KOPT-K1 (cell line): ENCODE results near the gene RRAD.

Experiments
- H3K27ac ChIP-seq: fragments of 200-600 bp; sonication (generic); 2 replicates; pipeline ENCODE4 v1.5.1; 2016; ENCODE audit warnings: antibody characterized with exemption, mild to moderate bottlenecking, low read depth, low read length; ENCODE audit not compliant: poor library complexity, severe bottlenecking
- H3K36me3 ChIP-seq: fragments of 200-600 bp; sonication (generic); 2 replicates; pipeline ENCODE4 v1.5.1; 2017; ENCODE audit warnings: antibody characterized with exemption, mild to moderate bottlenecking, low read length, moderate library complexity; ENCODE audit not compliant: insufficient read depth
- H3K9me3 ChIP-seq: fragments of 200-600 bp; sonication (generic); 2 replicates; pipeline ENCODE4 v1.5.1; 2017; ENCODE audit warnings: antibody characterized with exemption, low read length, mild to moderate bottlenecking; ENCODE audit not compliant: insufficient read depth, poor library complexity, severe bottlenecking

RRAD gene

GRCh38 chr16:66895999-66896398, 29.3 kb downstream of the RRAD start:
- Histone ChIP-seq H3K27ac (no peak overlapping the region), H3K9me3 (no peaks in the 10 kb centered on the region), H3K36me3 (peaks cover 19% of the 10 kb centered on the region; the same call in 1 of the 2 replicates)

- Histone ChIP-seq H3K36me3 (peaks cover 22% of the 10 kb centered on the region; the same call in 1 of the 2 replicates), H3K9me3 (no peaks in the 10 kb centered on the region), H3K27ac (no peak overlapping the region)
These were observed 29.7 kb downstream of the RRAD start for GRCh38 chr16:66895689-66895979.

- Histone ChIP-seq H3K36me3 (peaks cover 28% of the 10 kb centered on the region; the same call in 1 of the 2 replicates), H3K9me3 (no peaks in the 10 kb centered on the region), H3K27ac (no peak overlapping the region)
These were observed 30.2 kb downstream of the RRAD start for GRCh38 chr16:66894948-66895688.

GRCh38 chr16:66894055-66894454, 31.3 kb downstream of the RRAD start:
- Histone ChIP-seq H3K36me3 (peaks cover 37% of the 10 kb centered on the region), H3K27ac (no peak overlapping the region), H3K9me3 (no peaks in the 10 kb centered on the region)

GRCh38 chr16:66891797-66892196, 33.5 kb downstream of the RRAD start:
- Histone ChIP-seq H3K36me3 (peaks cover 59% of the 10 kb centered on the region), H3K9me3 (no peaks in the 10 kb centered on the region), H3K27ac (no peak overlapping the region)

GRCh38 chr16:66891360-66891759, 34.0 kb downstream of the RRAD start:
- H3K36me3 ChIP-seq: peaks cover 64% of the 10 kb centered on the region
- H3K9me3 ChIP-seq: no peaks in the 10 kb centered on the region
- no peak overlapping the region for H3K27ac ChIP-seq

GRCh38 chr16:66890799-66891198, 34.5 kb downstream of the RRAD start:
- Histone ChIP-seq H3K9me3 (no peaks in the 10 kb centered on the region), H3K27ac (no peak overlapping the region), H3K36me3 (peaks cover 69% of the 10 kb centered on the region)

GRCh38 chr16:66889622-66890021, 35.7 kb downstream of the RRAD start:
- Histone ChIP-seq H3K36me3 (peaks cover 77% of the 10 kb centered on the region), H3K27ac (no peak overlapping the region), H3K9me3 (no peaks in the 10 kb centered on the region)

GRCh38 chr16:66888647-66889615, 36.4 kb downstream of the RRAD start:
- H3K36me3 ChIP-seq: peaks cover 76% of the 10 kb centered on the region
- H3K9me3 ChIP-seq: no peaks in the 10 kb centered on the region
- no peak overlapping the region for H3K27ac ChIP-seq

GRCh38 chr16:66886914-66887313, 38.4 kb downstream of the RRAD start:
- H3K36me3 ChIP-seq: peaks cover 83% of the 10 kb centered on the region
- no peaks in the 10 kb centered on the region for H3K9me3 ChIP-seq
- no peak overlapping the region for H3K27ac ChIP-seq

GRCh38 chr16:66886321-66886720, 39.0 kb downstream of the RRAD start:
- Histone ChIP-seq H3K36me3 (peaks cover 80% of the 10 kb centered on the region), H3K9me3 (no peaks in the 10 kb centered on the region), H3K27ac (no peak overlapping the region)

- H3K36me3 ChIP-seq: peaks cover 71% of the 10 kb centered on the region
- H3K27ac ChIP-seq: no peak overlapping the region
- H3K9me3 ChIP-seq: no peaks in the 10 kb centered on the region
These were observed 39.8 kb downstream of the RRAD start for GRCh38 chr16:66885491-66885890.

- no peak overlapping the region for H3K27ac ChIP-seq
- no peaks in the 10 kb centered on the region for H3K9me3 ChIP-seq
- peaks cover 45% of the 10 kb centered on the region for H3K36me3 ChIP-seq
These were observed 42.6 kb downstream of the RRAD start for GRCh38 chr16:66882702-66883101.

- Histone ChIP-seq H3K27ac (no peak overlapping the region), H3K9me3 (no peaks in the 10 kb centered on the region)
These were observed 43.3 kb downstream of the RRAD start for GRCh38 chr16:66881964-66882508.

GRCh38 chr16:66881560-66881959, 43.8 kb downstream of the RRAD start:
- no peaks in the 10 kb centered on the region for H3K9me3 ChIP-seq
- no peak overlapping the region for H3K27ac ChIP-seq
- H3K36me3 ChIP-seq: peaks cover 34% of the 10 kb centered on the region

More at GRCh38 chr16:66881964-66882508, 43.3 kb downstream of the RRAD start:
- peaks cover 38% of the 10 kb centered on the region for H3K36me3 ChIP-seq
